Upper lobe of left lung (tissue), 4 donors: Measurements from ENCODE around the gene CCDC136.

Experiments used
- CTCF ChIP-seq, 6 experiments: fragments of 450-650 bp in 4 of 6; fragments of 200-600 bp in 2 of 6; sonication (generic) in 2 of 6; IDR thresholded peaks; one replicate each; pipeline ENCODE4 v1.5.1; 2016 to 2019; ENCODE audit warnings: antibody characterized with exemption in 6 of 6
- EP300 ChIP-seq, 4 donors: sonication (generic); formaldehyde crosslinking; IDR thresholded peaks; one replicate each; pipeline ENCODE4 v1.5.1; 2017; ENCODE audit warnings: antibody characterized with exemption in 4 of 4, control low read depth in 2 of 4
- POLR2AphosphoS5 ChIP-seq, 2 donors: sonication (generic); formaldehyde crosslinking; IDR thresholded peaks; one replicate each; pipeline ENCODE4 v1.5.1; 2017; ENCODE audit warnings: antibody characterized with exemption in 2 of 2

- TF ChIP-seq CTCF (IDR thresholded peaks at IDR 0.05) (no peak), POLR2AphosphoS5 (IDR thresholded peaks at IDR 0.05) (no peak), EP300 (IDR thresholded peaks at IDR 0.05) (no peak)
These were observed 8.5 kb upstream of the CCDC136 start for GRCh38 chr7:128783143-128783861.
